ENCODE data around the gene ANKRD34A.

- no peak for TF ChIP-seq POLR2AphosphoS5 (IDR thresholded peaks at IDR 0.05)
- TF ChIP-seq EZH2 (IDR thresholded peaks at IDR 0.05; ENCODE audit: borderline replicate concordance, insufficient read depth, low read length, poor library complexity, severe bottlenecking), result no peak
- TF ChIP-seq, protein P1, sequence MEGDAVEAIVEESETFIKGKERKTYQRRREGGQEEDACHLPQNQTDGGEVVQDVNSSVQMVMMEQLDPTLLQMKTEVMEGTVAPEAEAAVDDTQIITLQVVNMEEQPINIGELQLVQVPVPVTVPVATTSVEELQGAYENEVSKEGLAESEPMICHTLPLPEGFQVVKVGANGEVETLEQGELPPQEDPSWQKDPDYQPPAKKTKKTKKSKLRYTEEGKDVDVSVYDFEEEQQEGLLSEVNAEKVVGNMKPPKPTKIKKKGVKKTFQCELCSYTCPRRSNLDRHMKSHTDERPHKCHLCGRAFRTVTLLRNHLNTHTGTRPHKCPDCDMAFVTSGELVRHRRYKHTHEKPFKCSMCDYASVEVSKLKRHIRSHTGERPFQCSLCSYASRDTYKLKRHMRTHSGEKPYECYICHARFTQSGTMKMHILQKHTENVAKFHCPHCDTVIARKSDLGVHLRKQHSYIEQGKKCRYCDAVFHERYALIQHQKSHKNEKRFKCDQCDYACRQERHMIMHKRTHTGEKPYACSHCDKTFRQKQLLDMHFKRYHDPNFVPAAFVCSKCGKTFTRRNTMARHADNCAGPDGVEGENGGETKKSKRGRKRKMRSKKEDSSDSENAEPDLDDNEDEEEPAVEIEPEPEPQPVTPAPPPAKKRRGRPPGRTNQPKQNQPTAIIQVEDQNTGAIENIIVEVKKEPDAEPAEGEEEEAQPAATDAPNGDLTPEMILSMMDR (IDR thresholded peaks at IDR 0.05; ENCODE audit: poor library complexity, severe bottlenecking), result no peak
- no peak for TF ChIP-seq MXI1 (conservative IDR thresholded peaks at IDR 0.05; ENCODE audit: poor library complexity, severe bottlenecking)
These were observed 26.0 kb upstream of the ANKRD34A start for GRCh38 chr1:145990249-145990855.

Measured in neural cell (in vitro differentiated cells).